CD14-positive monocyte (primary cell): ENCODE data around the gene P4HB. TPM values are rescaled to one million over a fixed set of nuclear protein-coding genes. Genes with fewer than 3 reads are reported as not detected.
A peak's percentile ranks its signal among the peaks of the same experiment; 100 is the strongest.

Source experiments
- DNase-seq, 3 donors: peaks; one replicate each; pipeline ENCODE4 v3.0.0-alpha.2; 2011 to 2022
- H2AFZ ChIP-seq: 2 replicates; pipeline ENCODE4 v1.6.0; 2012; ENCODE audit warnings: mild to moderate bottlenecking, low read depth, low read length, inconsistent platforms; ENCODE audit not compliant: insufficient read depth, poor library complexity, severe bottlenecking
- H3K27ac ChIP-seq, 2 donors: 1 replicate in 1 of 2; 2 replicates in 1 of 2; pipeline ENCODE4 v1.5.1; 2012 to 2013; ENCODE audit warnings: low read length in 2 of 2, control low read depth in 1 of 2, inconsistent platforms in 1 of 2, low read depth in 1 of 2, mild to moderate bottlenecking in 1 of 2
- H3K27me3 ChIP-seq, 2 donors: one replicate each; pipeline versions ENCODE4 v1.6.0 to v1.6.1; 2011 to 2013; ENCODE audit warnings: low read length in 2 of 2; ENCODE audit not compliant: control insufficient read depth in 2 of 2, insufficient read depth in 2 of 2
- H3K36me3 ChIP-seq, 2 donors: replicated peaks in 1 of 2; 1 replicate in 1 of 2; 2 replicates in 1 of 2; pipeline versions ENCODE4 v1.5.1 to v1.6.1; 2012 to 2013; ENCODE audit warnings: low read length in 2 of 2, control low read depth in 1 of 2, inconsistent platforms in 1 of 2, mild to moderate bottlenecking in 1 of 2; ENCODE audit not compliant: insufficient read depth in 2 of 2, control insufficient read depth in 1 of 2
- H3K4me1 ChIP-seq, 2 donors: 1 replicate in 1 of 2; 2 replicates in 1 of 2; pipeline versions ENCODE4 v1.5.1 to v1.6.1; 2012 to 2013; ENCODE audit warnings: low read length in 2 of 2, control low read depth in 1 of 2, inconsistent platforms in 1 of 2, mild to moderate bottlenecking in 1 of 2, moderate library complexity in 1 of 2; ENCODE audit not compliant: insufficient read depth in 2 of 2, control insufficient read depth in 1 of 2
- H3K4me2 ChIP-seq: replicated peaks from 2 replicates; pipeline ENCODE3; 2012; ENCODE audit warnings: low read length, moderate library complexity, mild to moderate bottlenecking; ENCODE audit not compliant: poor library complexity, severe bottlenecking; ENCODE audit errors: extremely low read depth
- H3K4me3 ChIP-seq, 3 experiments: fragments of 200-600 bp in 1 of 3; sonication (generic) in 1 of 3; replicated peaks in 1 of 3; 1 replicate in 2 of 3; 2 replicates in 1 of 3; pipeline ENCODE4 v1.5.1; 2011 to 2013; ENCODE audit warnings: low read length in 3 of 3, mild to moderate bottlenecking in 3 of 3, control low read depth in 2 of 3, low read depth in 2 of 3, inconsistent platforms in 1 of 3, moderate library complexity in 1 of 3
- H3K79me2 ChIP-seq: 2 replicates; pipeline ENCODE4 v1.6.0; 2012; ENCODE audit warnings: mild to moderate bottlenecking, control low read depth, inconsistent platforms, low read length, moderate library complexity; ENCODE audit not compliant: insufficient read depth
- H3K9ac ChIP-seq: 2 replicates; pipeline ENCODE4 v1.6.0; 2017; ENCODE audit warnings: low read length, mild to moderate bottlenecking; ENCODE audit not compliant: insufficient read depth, poor library complexity, severe bottlenecking
- H3K9me3 ChIP-seq, 2 donors: replicated peaks in 1 of 2; 1 replicate in 1 of 2; 2 replicates in 1 of 2; pipeline versions ENCODE4 v1.5.1 to v1.6.1; 2012 to 2013; ENCODE audit warnings: low read length in 2 of 2, control low read depth in 1 of 2; ENCODE audit not compliant: control insufficient read depth in 1 of 2, insufficient read depth in 1 of 2
- H4K20me1 ChIP-seq: 2 replicates; pipeline ENCODE4 v1.6.0; 2012; ENCODE audit warnings: mild to moderate bottlenecking, low read length, control low read depth, moderate library complexity; ENCODE audit not compliant: insufficient read depth
- H3K27ac Mint-ChIP-seq, 7 donors: one replicate each; pipeline ENCODE4 v1.8.0; 2020; ENCODE audit warnings: mild to moderate bottlenecking in 7 of 7, mixed read lengths in 7 of 7, moderate library complexity in 6 of 7, inconsistent platforms in 2 of 7
- H3K27me3 Mint-ChIP-seq, 3 donors: one replicate each; pipeline ENCODE4 v1.8.0; 2021 to 2022; ENCODE audit warnings: low read depth in 3 of 3, mild to moderate bottlenecking in 3 of 3, mixed read lengths in 3 of 3, moderate library complexity in 3 of 3, inconsistent platforms in 1 of 3
- H3K36me3 Mint-ChIP-seq, 2 donors: one replicate each; pipeline ENCODE4 v1.8.0; 2020; ENCODE audit warnings: mixed read lengths in 2 of 2, inconsistent platforms in 1 of 2, mild to moderate bottlenecking in 1 of 2
- H3K4me1 Mint-ChIP-seq: one replicate; pipeline ENCODE4 v1.8.0; 2020; ENCODE audit warnings: mild to moderate bottlenecking, mixed read lengths
- H3K4me3 Mint-ChIP-seq, 2 donors: one replicate each; pipeline ENCODE4 v1.8.0; 2020; ENCODE audit warnings: mild to moderate bottlenecking in 2 of 2, mixed read lengths in 2 of 2, moderate library complexity in 1 of 2
- H3K9me3 Mint-ChIP-seq, 7 donors: one replicate each; pipeline ENCODE4 v1.8.0; 2020 to 2022; ENCODE audit warnings: mixed read lengths in 7 of 7, mild to moderate bottlenecking in 6 of 7, moderate library complexity in 6 of 7, inconsistent platforms in 2 of 7
- WGBS: methylation state at CpG from one replicate; pipeline ENCODE4 v1.1.5; 2013; ENCODE audit warnings: missing lambda C conversion rate; ENCODE audit not compliant: insufficient coverage; 5-methylcytosine and 5-hydroxymethylcytosine counted together
- intact Hi-C, 2 donors: fragments of 100-400 bp; cut with micrococcal nuclease; formaldehyde crosslinking; loops; one replicate each; pipeline versions ENCODE4 v1.15.0 to v1.15.1; 2023
- polyA plus RNA-seq, 3 donors: library from polyadenylated mRNA; depleted of rRNA in 1 of 3; unstranded in 2 of 3; stranded (reverse) in 1 of 3; fragments of 300-500 nt in 2 of 3; fragments of >200 nt in 1 of 3; fragmentation: Illumina TruSeq in 2 of 3; gene quantifications; 1 replicate in 2 of 3; 2 replicates in 1 of 3; pipeline ENCODE4 v1.2.3, GENCODE V29; 2012 to 2021
- TF ChIP-seq, protein P1 (sequence below): fragments of 200-600 bp; IDR thresholded peaks from one replicate; pipeline ENCODE4 v1.8.0; 2022; ENCODE audit warnings: antibody characterized with exemption, mild to moderate bottlenecking

The P4HB gene
- polyA plus RNA-seq, 3 donors: 108 to 297 (median 291) TPM

DNA sequence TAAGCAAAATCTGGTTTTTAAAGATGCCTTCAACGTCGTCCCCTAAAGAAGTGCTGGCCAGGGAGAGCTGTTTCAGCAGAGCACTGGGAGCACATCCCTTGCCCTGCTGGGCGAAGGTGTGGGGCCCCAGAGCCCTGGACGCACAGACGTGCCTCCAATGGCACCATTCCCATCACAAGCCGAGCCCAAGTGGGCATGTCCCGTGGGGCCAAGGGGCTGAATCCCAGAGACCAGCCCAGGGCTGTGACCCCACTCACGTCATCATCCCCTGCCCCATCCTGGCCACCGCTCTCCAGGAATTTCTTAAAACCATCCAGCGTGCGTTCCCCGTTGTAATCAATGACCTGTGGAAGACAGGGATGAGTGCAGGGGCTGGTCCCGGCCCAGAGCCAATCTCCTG, 15.4 kb downstream of the P4HB start:
- H3K27ac Mint-ChIP-seq: peak overlapping the region in 4 of 7 donors; percentile 22 to 66 (median 50)
- DNase-seq: no peak
- intact Hi-C loops: no loop called here

DNA sequence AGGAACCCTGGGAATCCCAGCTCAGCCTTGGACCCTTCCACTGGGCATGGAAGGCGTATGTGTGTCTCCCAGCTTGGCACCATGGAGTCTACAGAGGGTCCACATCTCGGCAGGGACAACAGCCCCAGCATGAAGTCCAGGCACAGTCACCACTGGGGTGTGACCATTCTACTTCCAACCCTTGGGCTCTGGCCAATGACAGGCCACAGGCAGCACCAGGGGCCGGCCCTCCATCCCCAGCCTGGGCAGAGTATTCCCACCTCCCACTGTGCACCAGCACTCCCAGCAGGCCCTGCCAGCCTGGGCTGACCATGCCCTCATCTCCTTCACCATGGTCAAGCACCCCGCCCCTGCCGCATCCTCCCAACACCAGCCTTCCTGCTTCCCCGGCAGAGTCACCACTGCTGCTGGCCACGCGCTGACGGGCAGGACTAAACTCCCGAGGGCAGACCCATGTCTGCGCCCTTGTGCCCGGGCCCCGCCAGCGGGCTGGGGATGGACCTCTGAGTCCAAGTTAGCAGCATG, 15.9 kb downstream of the P4HB start:
- no peak overlapping the region for H3K9ac ChIP-seq
- no peak overlapping the region for H3K4me3 ChIP-seq
- H3K79me2 ChIP-seq: peaks cover 10% of the 10 kb centered on the region
- H3K27me3 ChIP-seq: no peaks in the 10 kb centered on the region
- Mint-ChIP-seq H3K4me3 (no peak overlapping the region), H3K27ac (peak overlapping the region in 5 of 7 donors; percentile 25 to 66 (median 60)), H3K4me1 (peaks cover 18% of the 10 kb centered on the region), H3K9me3 (peaks cover 0 to 2% (median 0%) of the 10 kb centered on the region in 7 donors), H3K27me3 (peaks cover 0 to 3% (median 0%) of the 10 kb centered on the region in 3 donors), H3K36me3 (peaks cover 49 to 70% of the 10 kb centered on the region in 2 donors)
- 92% methylated on average over 14 of the region's 14 CpGs for WGBS
- H3K4me1 ChIP-seq: peaks cover 12 to 13% of the 10 kb centered on the region in 2 donors
- H2AFZ ChIP-seq: no peak overlapping the region
- intact Hi-C loops: no loop called here
- H3K27ac ChIP-seq: no peak overlapping the region
- H3K36me3 ChIP-seq: peaks cover 61 to 62% of the 10 kb centered on the region in 2 donors
- no peak for DNase-seq
- no peaks in the 10 kb centered on the region for H3K9me3 ChIP-seq
- peaks cover 29% of the 10 kb centered on the region for H4K20me1 ChIP-seq
- H3K4me2 ChIP-seq: no peak overlapping the region
- TF ChIP-seq, protein P1, sequence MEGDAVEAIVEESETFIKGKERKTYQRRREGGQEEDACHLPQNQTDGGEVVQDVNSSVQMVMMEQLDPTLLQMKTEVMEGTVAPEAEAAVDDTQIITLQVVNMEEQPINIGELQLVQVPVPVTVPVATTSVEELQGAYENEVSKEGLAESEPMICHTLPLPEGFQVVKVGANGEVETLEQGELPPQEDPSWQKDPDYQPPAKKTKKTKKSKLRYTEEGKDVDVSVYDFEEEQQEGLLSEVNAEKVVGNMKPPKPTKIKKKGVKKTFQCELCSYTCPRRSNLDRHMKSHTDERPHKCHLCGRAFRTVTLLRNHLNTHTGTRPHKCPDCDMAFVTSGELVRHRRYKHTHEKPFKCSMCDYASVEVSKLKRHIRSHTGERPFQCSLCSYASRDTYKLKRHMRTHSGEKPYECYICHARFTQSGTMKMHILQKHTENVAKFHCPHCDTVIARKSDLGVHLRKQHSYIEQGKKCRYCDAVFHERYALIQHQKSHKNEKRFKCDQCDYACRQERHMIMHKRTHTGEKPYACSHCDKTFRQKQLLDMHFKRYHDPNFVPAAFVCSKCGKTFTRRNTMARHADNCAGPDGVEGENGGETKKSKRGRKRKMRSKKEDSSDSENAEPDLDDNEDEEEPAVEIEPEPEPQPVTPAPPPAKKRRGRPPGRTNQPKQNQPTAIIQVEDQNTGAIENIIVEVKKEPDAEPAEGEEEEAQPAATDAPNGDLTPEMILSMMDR: no peak

More for the DNA sequence above, 15.4 kb downstream of the P4HB start:
- Histone ChIP-seq H3K4me2 (no peak overlapping the region), H3K27ac (no peak overlapping the region), H3K36me3 (peaks cover 61 to 64% of the 10 kb centered on the region in 2 donors), H3K79me2 (peaks cover 10% of the 10 kb centered on the region), H3K4me3 (no peak overlapping the region), H2AFZ (no peak overlapping the region), H4K20me1 (peaks cover 29% of the 10 kb centered on the region), H3K9me3 (no peaks in the 10 kb centered on the region), H3K4me1 (peaks cover 12 to 13% of the 10 kb centered on the region in 2 donors), H3K27me3 (no peaks in the 10 kb centered on the region), H3K9ac (no peak overlapping the region)
- peaks cover 0 to 2% (median 0%) of the 10 kb centered on the region in 7 donors for H3K9me3 Mint-ChIP-seq
- peaks cover 49 to 71% of the 10 kb centered on the region in 2 donors for H3K36me3 Mint-ChIP-seq
- peaks cover 0 to 3% (median 0%) of the 10 kb centered on the region in 3 donors for H3K27me3 Mint-ChIP-seq
- H3K4me3 Mint-ChIP-seq: peak overlapping the region in 1 of 2 donors; percentile 24
- TF ChIP-seq, protein P1: no peak
- 96% methylated on average over 12 of the region's 13 CpGs for WGBS
- H3K4me1 Mint-ChIP-seq: peaks cover 17% of the 10 kb centered on the region
